ELF-1 (cell line): Measurements from ENCODE around the gene MINDY4.

Source experiments
- DNase-seq: peaks from one replicate; pipeline ENCODE4 v3.0.0-alpha.2; 2016; ENCODE audit warnings: low read depth, low spot score

MINDY4 gene

GRCh38 chr7:30914596-30914995 lies 143.4 kb downstream of the MINDY4 start:
- DNase-seq, result no peak

GRCh38 chr7:30915005-30915601 lies 143.9 kb downstream of the MINDY4 start:
- DNase-seq, result peak; percentile 65

GRCh38 chr7:30915751-30916150 lies 144.5 kb downstream of the MINDY4 start:
- DNase-seq, result no peak

GRCh38 chr7:30916255-30916654 lies 145.0 kb downstream of the MINDY4 start:
- DNase-seq, result no peak

- DNase-seq, result no peak
Observed at GRCh38 chr7:30916767-30917166, 145.6 kb downstream of the MINDY4 start.

- no peak for DNase-seq
Observed at GRCh38 chr7:30917216-30917893, 146.1 kb downstream of the MINDY4 start.

GRCh38 chr7:30918676-30919075 lies 147.5 kb downstream of the MINDY4 start:
- DNase-seq, result no peak

GRCh38 chr7:30920021-30920583 lies 148.9 kb downstream of the MINDY4 start:
- no peak for DNase-seq

GRCh38 chr7:30920584-30921539 lies 149.6 kb downstream of the MINDY4 start:
- no peak for DNase-seq

GRCh38 chr7:30921540-30922401 lies 150.6 kb downstream of the MINDY4 start:
- no peak for DNase-seq

GRCh38 chr7:30922596-30922995 lies 151.4 kb downstream of the MINDY4 start:
- peak; percentile 1 for DNase-seq

- peak; percentile 0 for DNase-seq
Observed at GRCh38 chr7:30923009-30923773, 152.0 kb downstream of the MINDY4 start.

GRCh38 chr7:30923774-30924413 lies 152.7 kb downstream of the MINDY4 start:
- peak; percentile 0 for DNase-seq

GRCh38 chr7:30924624-30925023 lies 153.4 kb downstream of the MINDY4 start:
- no peak for DNase-seq

- no peak for DNase-seq
Observed at GRCh38 chr7:30925117-30925516, 153.9 kb downstream of the MINDY4 start.

- peak; percentile 1 for DNase-seq
Observed at GRCh38 chr7:30925913-30926312, 154.7 kb downstream of the MINDY4 start.

- peak; percentile 0 for DNase-seq
Observed at GRCh38 chr7:30926313-30926712, 155.1 kb downstream of the MINDY4 start.

GRCh38 chr7:30927040-30927439 lies 155.8 kb downstream of the MINDY4 start:
- peak; percentile 0 for DNase-seq

- no peak for DNase-seq
Observed at GRCh38 chr7:30927559-30927958, 156.3 kb downstream of the MINDY4 start.
